Stimulated activated CD4-positive, alpha-beta T cell treated with anti-CD3 and anti-CD28 coated beads, Interleukin-15, amount 100 ng/mL, for 1 hour (primary cell): ENCODE measurements around the gene CATSPER3.

Experiments used
- DNase-seq, 2 donors: peaks; one replicate each; pipeline ENCODE4 v3.0.0-alpha.2; 2020; ENCODE audit warnings: low read depth in 1 of 2, low spot score in 1 of 2

The CATSPER3 gene

GRCh38 chr5:135059000-135059923 lies 91.6 kb downstream of the CATSPER3 start:
- DNase-seq, result no peak

- DNase-seq, result no peak
Measured at GRCh38 chr5:135060021-135060420, 92.3 kb downstream of the CATSPER3 start.

GRCh38 chr5:135061001-135061400 lies 93.3 kb downstream of the CATSPER3 start:
- no peak for DNase-seq
